Breast epithelium (tissue), 4 donors: Measurements from ENCODE around the gene KYAT1. TPM values are rescaled to one million over a fixed set of nuclear protein-coding genes. Genes with fewer than 3 reads are reported as not detected.

ENCODE experiments used
- DNase-seq, 2 donors: peaks; one replicate each; pipeline ENCODE4 v3.0.0-alpha.2; 2019; ENCODE audit warnings: low spot score in 2 of 2
- H3K27ac ChIP-seq, 2 donors: fragments of 200-600 bp; sonication (generic) in 1 of 2; one replicate each; pipeline ENCODE4 v1.5.1; 2016 to 2019; ENCODE audit warnings: mild to moderate bottlenecking in 1 of 2
- H3K27me3 ChIP-seq, 2 donors: fragments of 200-600 bp; sonication (generic) in 1 of 2; one replicate each; pipeline versions ENCODE4 v1.5.1 to v1.6.0; 2017 to 2019; ENCODE audit warnings: control low read depth in 1 of 2, mild to moderate bottlenecking in 1 of 2
- H3K36me3 ChIP-seq: fragments of 200-600 bp; one replicate; pipeline ENCODE4 v1.5.1; 2019
- H3K4me1 ChIP-seq, 2 donors: fragments of 200-600 bp; sonication (generic); one replicate each; pipeline ENCODE4 v1.5.1; 2016 to 2019; ENCODE audit warnings: control low read depth in 1 of 2
- H3K4me3 ChIP-seq, 3 donors: fragments of 200-600 bp; sonication (generic); 1 replicate in 2 of 3; 2 replicates in 1 of 3; pipeline ENCODE4 v1.5.1; 2016 to 2019; ENCODE audit warnings: mild to moderate bottlenecking in 3 of 3, moderate library complexity in 2 of 3
- H3K9me3 ChIP-seq, 2 donors: fragments of 200-600 bp; sonication (generic) in 1 of 2; one replicate each; pipeline ENCODE4 v1.5.1; 2016 to 2019; ENCODE audit warnings: control low read depth in 1 of 2
- CTCF ChIP-seq, 3 donors: fragments of 450-650 bp; IDR thresholded peaks; one replicate each; pipeline ENCODE4 v1.5.1; 2016 to 2017; ENCODE audit warnings: antibody characterized with exemption in 3 of 3, mild to moderate bottlenecking in 3 of 3, moderate library complexity in 3 of 3
- POLR2A ChIP-seq: fragments of 450-650 bp; IDR thresholded peaks from one replicate; pipeline ENCODE4 v1.6.1; 2016; ENCODE audit warnings: antibody characterized with exemption, mild to moderate bottlenecking, moderate library complexity
- POLR2AphosphoS5 ChIP-seq, 3 donors: sonication (generic); formaldehyde crosslinking; IDR thresholded peaks; one replicate each; pipeline ENCODE4 v1.6.1; 2017; ENCODE audit warnings: antibody characterized with exemption in 3 of 3
- intact Hi-C: fragments of 100-400 bp; cut with DNase I; formaldehyde crosslinking; loops from one replicate; pipeline ENCODE4 v1.15.1; 2023; ENCODE audit warnings: low total_unique reads
- total RNA-seq, 3 donors: library from RNA; depleted of rRNA; stranded (reverse); fragments of >200 nt; gene quantifications; one replicate each; pipeline ENCODE4 v1.1.0, GENCODE V29; 2016

KYAT1 gene
- total RNA-seq, 3 donors from 2014 or later, result 3.0 to 7.6 (median 7.2) TPM

DNA sequence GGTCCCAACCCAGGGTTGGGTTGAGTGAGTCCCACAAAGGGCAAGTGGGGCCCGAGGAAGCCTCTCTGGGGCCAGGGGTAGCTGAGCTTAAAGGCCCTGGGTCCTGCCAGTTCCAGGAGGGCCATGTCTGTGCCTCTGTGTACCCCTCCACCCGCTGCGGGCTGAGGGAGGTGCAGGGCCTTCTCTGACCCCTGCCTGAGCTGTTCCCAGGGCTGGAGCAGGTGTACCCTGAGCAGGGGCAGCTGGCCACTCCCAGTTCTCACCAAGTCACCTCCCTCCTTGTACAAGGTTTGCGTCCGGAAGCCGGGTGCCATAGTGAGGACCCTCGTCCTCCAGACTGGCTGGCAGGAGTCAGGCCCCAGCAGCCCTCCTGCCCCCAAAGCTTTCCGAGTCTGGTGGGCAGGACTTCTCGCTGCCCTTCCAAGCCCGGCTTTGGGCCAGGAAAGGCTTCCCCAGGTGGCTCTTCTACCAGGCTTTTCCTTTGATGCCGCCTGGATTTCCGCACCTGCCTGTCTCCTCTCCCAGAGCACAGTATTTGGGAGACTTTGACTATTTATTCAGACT lies 72.6 kb downstream of the KYAT1 start:
- DNase-seq, result no peak
- H3K27ac ChIP-seq, result no peak overlapping the region
- peaks cover 5% of the 10 kb centered on the region for H3K36me3 ChIP-seq
- H3K4me3 ChIP-seq, result no peak overlapping the region
- TF ChIP-seq POLR2AphosphoS5 (IDR thresholded peaks at IDR 0.05), result no peak
- TF ChIP-seq CTCF (IDR thresholded peaks at IDR 0.05), result no peak
- no peak for TF ChIP-seq POLR2A
- H3K9me3 ChIP-seq, result no peaks in the 10 kb centered on the region
- H3K4me1 ChIP-seq, result no peaks in the 10 kb centered on the region
- no peaks in the 10 kb centered on the region for H3K27me3 ChIP-seq
- intact Hi-C loops, result no loop called here

DNA sequence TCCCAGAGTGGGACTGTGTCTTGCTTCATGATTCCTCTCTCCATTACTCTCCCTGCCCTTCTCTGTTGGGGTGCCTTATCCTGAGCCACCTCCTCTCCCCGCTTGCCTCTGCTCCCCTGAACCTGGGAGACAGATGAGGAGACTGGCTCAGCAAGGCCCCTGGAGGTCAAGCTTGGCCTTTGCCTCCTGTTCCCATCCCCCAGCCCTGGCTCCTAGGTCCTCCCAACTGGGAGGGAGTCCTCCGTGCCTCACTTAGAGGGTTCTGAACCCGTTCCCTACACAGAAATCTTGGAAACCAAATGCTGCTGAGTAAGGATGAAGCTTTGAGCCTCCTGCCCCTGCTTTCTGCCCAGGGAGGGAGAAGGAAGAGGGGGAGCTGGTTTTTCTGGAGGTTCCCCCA lies 73.2 kb downstream of the KYAT1 start:
- H3K27ac ChIP-seq, result no peak overlapping the region
- H3K9me3 ChIP-seq, result no peaks in the 10 kb centered on the region
- peaks cover 5% of the 10 kb centered on the region for H3K36me3 ChIP-seq
- no peaks in the 10 kb centered on the region for H3K4me1 ChIP-seq
- no peak for TF ChIP-seq POLR2AphosphoS5 (IDR thresholded peaks at IDR 0.05)
- TF ChIP-seq CTCF (IDR thresholded peaks at IDR 0.05), result no peak
- no peak for TF ChIP-seq POLR2A
- H3K27me3 ChIP-seq, result no peaks in the 10 kb centered on the region
- intact Hi-C loops, result no loop called here
- DNase-seq, result no peak
- H3K4me3 ChIP-seq, result no peak overlapping the region

GRCh38 chr9:128807827-128808226 lies 73.9 kb downstream of the KYAT1 start:
- Histone ChIP-seq H3K4me1 (no peaks in the 10 kb centered on the region), H3K9me3 (no peaks in the 10 kb centered on the region), H3K27ac (no peak overlapping the region), H3K4me3 (no peak overlapping the region), H3K27me3 (no peaks in the 10 kb centered on the region), H3K36me3 (peaks cover 5% of the 10 kb centered on the region)
- TF ChIP-seq CTCF (IDR thresholded peaks at IDR 0.05) (no peak), POLR2AphosphoS5 (IDR thresholded peaks at IDR 0.05) (no peak), POLR2A (no peak)
- intact Hi-C loops, result no loop called here
- DNase-seq, result no peak

GRCh38 chr9:128805661-128806060 lies 76.1 kb downstream of the KYAT1 start:
- Histone ChIP-seq H3K4me1 (no peaks in the 10 kb centered on the region), H3K4me3 (no peak overlapping the region), H3K27ac (no peak overlapping the region), H3K9me3 (no peaks in the 10 kb centered on the region), H3K36me3 (peaks cover 5% of the 10 kb centered on the region), H3K27me3 (no peaks in the 10 kb centered on the region)
- TF ChIP-seq POLR2A (no peak), POLR2AphosphoS5 (IDR thresholded peaks at IDR 0.05) (no peak), CTCF (IDR thresholded peaks at IDR 0.05) (no peak)
- intact Hi-C loops, result no loop called here
- no peak for DNase-seq

- no peak overlapping the region for H3K27ac ChIP-seq
- H3K27me3 ChIP-seq, result no peaks in the 10 kb centered on the region
- no peak overlapping the region for H3K4me3 ChIP-seq
- intact Hi-C loops, result no loop called here
- TF ChIP-seq CTCF (IDR thresholded peaks at IDR 0.05), result no peak
- TF ChIP-seq POLR2AphosphoS5 (IDR thresholded peaks at IDR 0.05), result no peak
- H3K36me3 ChIP-seq, result peaks cover 4% of the 10 kb centered on the region
- DNase-seq, result no peak
- H3K9me3 ChIP-seq, result no peaks in the 10 kb centered on the region
- H3K4me1 ChIP-seq, result no peaks in the 10 kb centered on the region
Observed at GRCh38 chr9:128802482-128802881, 79.3 kb downstream of the KYAT1 start.
